HG03439 (cell line): ENCODE data around the gene ZNF366.
"Not testable (repeated sequence)": the region's sequence is repeated elsewhere in the genome, so short reads cannot be mapped to it uniquely, and the experiment has no call there.

Source experiments
- ATAC-seq: cut with Tn5 transposase; IDR thresholded peaks from one replicate; pipeline ENCODE4 v1.9.1; 2021; ENCODE audit warnings: mild to moderate bottlenecking, moderate library complexity; ENCODE audit not compliant: unreplicated experiment

The ZNF366 gene

DNA sequence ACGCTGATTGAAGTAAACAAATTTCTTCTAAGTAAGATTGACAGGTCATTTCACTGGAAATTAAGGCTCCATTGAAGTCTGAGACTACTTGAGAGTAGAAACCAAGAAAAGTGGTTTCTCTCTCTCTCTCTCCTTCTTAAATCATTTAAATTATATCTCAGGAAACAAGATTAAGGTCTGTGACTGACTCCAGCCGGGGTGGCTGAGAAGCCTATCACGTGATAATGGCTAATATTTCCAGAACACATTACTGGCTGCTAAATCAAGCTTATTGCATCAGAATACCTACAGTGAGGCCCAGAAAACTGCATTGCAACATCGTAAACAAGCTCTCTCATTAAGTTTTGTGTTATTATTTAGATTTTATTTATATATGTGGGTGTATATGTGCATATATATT is 98.6 kb downstream of the ZNF366 start:
- ATAC-seq = no peak

- no peak for ATAC-seq
Measured at GRCh38 chr5:72408127-72408526, 99.1 kb downstream of the ZNF366 start.

GRCh38 chr5:72407541-72407940 is 99.7 kb downstream of the ZNF366 start:
- ATAC-seq = no peak

DNA sequence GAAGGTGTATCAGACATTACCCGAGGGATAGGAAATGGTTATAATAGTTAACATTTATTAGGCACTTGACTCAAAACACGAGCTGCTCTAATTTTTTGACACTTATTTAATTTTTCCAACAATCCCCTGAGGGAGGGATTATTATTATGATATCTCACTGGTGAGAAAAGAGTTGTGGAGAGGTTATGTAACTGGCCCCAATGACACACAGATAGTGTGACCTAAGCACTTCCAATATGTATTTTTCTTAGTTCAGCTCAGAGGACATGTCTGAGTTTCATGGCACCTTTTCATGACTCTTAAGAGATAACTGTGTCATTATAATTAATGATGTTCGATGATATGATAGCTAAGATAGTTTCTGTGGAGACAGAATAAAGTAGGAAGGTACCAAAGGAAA is 100.1 kb downstream of the ZNF366 start:
- no peak for ATAC-seq

GRCh38 chr5:72404771-72405170 is 102.4 kb downstream of the ZNF366 start:
- ATAC-seq = not testable (repeated sequence)

- no peak for ATAC-seq
Measured at GRCh38 chr5:72402959-72403628, 104.1 kb downstream of the ZNF366 start.

- no peak for ATAC-seq
Measured at GRCh38 chr5:72402381-72402890, 104.8 kb downstream of the ZNF366 start.

- no peak for ATAC-seq
Measured at GRCh38 chr5:72400950-72401349, 106.3 kb downstream of the ZNF366 start.

GRCh38 chr5:72397836-72398235 is 109.4 kb downstream of the ZNF366 start:
- no peak for ATAC-seq

GRCh38 chr5:72394688-72395087 is 112.5 kb downstream of the ZNF366 start:
- ATAC-seq = no peak

DNA sequence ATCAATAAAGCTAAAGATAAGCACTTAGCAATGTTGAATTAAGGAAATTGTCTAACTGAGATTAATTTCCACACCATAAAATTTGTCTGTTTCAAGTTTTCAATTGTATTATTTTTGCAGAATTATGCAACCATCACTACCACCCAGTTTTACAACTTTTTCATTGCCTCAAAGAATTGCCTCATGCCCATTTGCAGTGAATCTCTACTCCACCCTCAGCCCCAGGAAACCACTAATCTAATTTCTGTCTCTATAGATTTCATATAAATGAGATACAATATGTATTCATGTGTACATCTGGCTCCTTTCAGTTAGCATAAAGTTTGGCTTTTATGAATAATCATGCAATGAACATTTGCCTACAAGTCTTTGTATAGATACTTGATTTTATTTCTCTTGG is 114.2 kb downstream of the ZNF366 start:
- no peak for ATAC-seq
